ENCODE results near the gene THSD1. TPM values are rescaled to one million over a fixed set of nuclear protein-coding genes. Genes with fewer than 3 reads are reported as not detected.

THSD1 gene
- total RNA-seq, 4 donors from 2014 or later = 3.6 to 4.9 (median 4.5) TPM

- Histone ChIP-seq H3K9me3 (no peaks in the 10 kb centered on the region), H3K27ac (peak within 1 kb of the TSS; percentile 85 to 97 (median 91)), H3K36me3 (peaks cover 0 to 2% of the 10 kb centered on the region in 2 donors), H3K4me3 (peak within 1 kb of the TSS; percentile 69 to 88 (median 77)), H3K4me1 (peaks cover 25 to 28% of the 10 kb centered on the region in 2 donors), H3K27me3 (no peaks in the 10 kb centered on the region)
- in situ Hi-C loops (cut with MboI; ENCODE audit: low sequenced_read_pairs in 4 of 4) (loop anchor here in 2 of 4 donors (10.0 to 25.0 kb wide), 3 partner anchors 212 to 635 kb away; partner anchors contain the start of genes ALG11 (in 2 of the 2), ATP7B (in 2 of the 2), UTP14C (in 2 of the 2) and SUGT1 (in 1 of the 2)), intact Hi-C loops (cut with DNase I; ENCODE audit: low total_unique reads) (loop anchor here (1.0 to 10.0 kb wide), 6 partner anchors 202 to 995 kb away; partner anchors contain the start of genes ALG11, ATP7B, DHRS12 and INTS6)
- ATAC-seq (peak; percentile 82 to 86), DNase-seq (peak; percentile 87 to 93)
- TF ChIP-seq, protein P1, sequence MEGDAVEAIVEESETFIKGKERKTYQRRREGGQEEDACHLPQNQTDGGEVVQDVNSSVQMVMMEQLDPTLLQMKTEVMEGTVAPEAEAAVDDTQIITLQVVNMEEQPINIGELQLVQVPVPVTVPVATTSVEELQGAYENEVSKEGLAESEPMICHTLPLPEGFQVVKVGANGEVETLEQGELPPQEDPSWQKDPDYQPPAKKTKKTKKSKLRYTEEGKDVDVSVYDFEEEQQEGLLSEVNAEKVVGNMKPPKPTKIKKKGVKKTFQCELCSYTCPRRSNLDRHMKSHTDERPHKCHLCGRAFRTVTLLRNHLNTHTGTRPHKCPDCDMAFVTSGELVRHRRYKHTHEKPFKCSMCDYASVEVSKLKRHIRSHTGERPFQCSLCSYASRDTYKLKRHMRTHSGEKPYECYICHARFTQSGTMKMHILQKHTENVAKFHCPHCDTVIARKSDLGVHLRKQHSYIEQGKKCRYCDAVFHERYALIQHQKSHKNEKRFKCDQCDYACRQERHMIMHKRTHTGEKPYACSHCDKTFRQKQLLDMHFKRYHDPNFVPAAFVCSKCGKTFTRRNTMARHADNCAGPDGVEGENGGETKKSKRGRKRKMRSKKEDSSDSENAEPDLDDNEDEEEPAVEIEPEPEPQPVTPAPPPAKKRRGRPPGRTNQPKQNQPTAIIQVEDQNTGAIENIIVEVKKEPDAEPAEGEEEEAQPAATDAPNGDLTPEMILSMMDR (IDR thresholded peaks at IDR 0.05 in 4 of 5, conservative IDR thresholded peaks at IDR 0.05 in 1 of 5) = peak; percentile 97 to 100 (median 100)
- TF ChIP-seq POLR2A (IDR thresholded peaks at IDR 0.05) = peak; percentile 89 to 91
Measured at GRCh38 chr13:52450012-52450792, 44.2 kb upstream of the THSD1 start, which contains the start of gene VPS36. TSS of gene VPS36 (minus strand) at chr13:52450634. CDS start at chr13:52450594, 40 bp downstream.

DNA sequence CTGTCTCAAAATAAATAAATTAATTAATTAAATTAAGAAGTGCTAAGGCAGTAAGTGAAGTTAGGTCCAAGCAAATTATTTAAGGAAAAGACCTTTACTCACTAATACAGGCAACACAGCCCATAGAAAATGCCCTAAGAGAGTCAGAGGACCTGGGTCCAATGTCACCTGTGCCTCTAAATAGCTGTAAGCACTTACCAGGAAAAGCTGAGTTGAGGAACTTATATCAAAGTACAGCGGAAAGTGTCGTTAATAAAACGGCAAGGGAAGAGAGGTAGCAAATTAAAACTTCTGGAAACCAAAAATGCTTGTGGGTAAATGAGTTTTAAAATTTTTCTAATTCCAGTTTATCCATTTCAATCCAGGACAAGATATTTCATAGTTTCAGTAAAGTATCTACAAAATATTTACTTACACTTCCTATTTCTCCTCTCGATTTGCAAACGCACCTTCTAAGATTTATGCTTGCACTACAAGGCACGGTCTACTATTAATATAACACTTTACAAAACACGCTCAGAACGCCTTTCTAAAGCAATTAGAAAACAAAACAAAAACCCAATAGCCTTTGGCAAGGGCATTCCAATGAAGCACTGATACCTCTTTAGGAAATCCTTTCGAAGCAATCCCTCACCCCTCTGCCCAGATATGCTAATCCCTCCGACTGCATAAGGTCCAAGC lies 43.5 kb upstream of the THSD1 start:
- intact Hi-C loops (cut with DNase I; ENCODE audit: low total_unique reads) = loop anchor here (1.0 to 10.0 kb wide), 6 partner anchors 203 to 995 kb away; partner anchors contain the start of genes ALG11, ATP7B, DHRS12 and INTS6
- ATAC-seq = peak in 1 of 2 donors; percentile 1

GRCh38 chr13:52447815-52448552 lies 42.0 kb upstream of the THSD1 start:
- in situ Hi-C loops (cut with MboI; ENCODE audit: low sequenced_read_pairs in 4 of 4) (loop anchor here (10.0 to 25.0 kb wide), 6 partner anchors 103 to 636 kb away; partner anchors contain the start of genes SUGT1 (in 2 of the 4), ALG11 (in 1 of the 4), ATP7B (in 1 of the 4) and DHRS12 (in 1 of the 4)), intact Hi-C loops (cut with DNase I; ENCODE audit: low total_unique reads) (no loop called here)
- no peak for TF ChIP-seq POLR2A (IDR thresholded peaks at IDR 0.05)
- TF ChIP-seq, protein P1 (IDR thresholded peaks at IDR 0.05 in 4 of 5, conservative IDR thresholded peaks at IDR 0.05 in 1 of 5) = no peak
- Histone ChIP-seq H3K9me3 (no peaks in the 10 kb centered on the region), H3K4me3 (no peak overlapping the region), H3K4me1 (peaks cover 23 to 25% of the 10 kb centered on the region in 2 donors), H3K27ac (peak overlapping the region in 2 of 4 donors; percentile 85 to 94), H3K27me3 (no peaks in the 10 kb centered on the region), H3K36me3 (peaks cover 0 to 5% of the 10 kb centered on the region in 2 donors)
- DNase-seq (no peak), ATAC-seq (no peak)

More for the DNA sequence above, 43.5 kb upstream of the THSD1 start:
- DNase-seq = no peak
- in situ Hi-C loops (cut with MboI; ENCODE audit: low sequenced_read_pairs in 4 of 4) = loop anchor here (10.0 to 25.0 kb wide), 8 partner anchors 105 to 637 kb away; partner anchors contain the start of genes ALG11 (in 3 of the 4), ATP7B (in 3 of the 4), SUGT1 (in 3 of the 4) and UTP14C (in 3 of the 4)
- H3K27me3 ChIP-seq = no peaks in the 10 kb centered on the region
- peak overlapping the region; percentile 85 to 97 (median 91) for H3K27ac ChIP-seq
- H3K9me3 ChIP-seq = no peaks in the 10 kb centered on the region
- peaks cover 0 to 5% of the 10 kb centered on the region in 2 donors for H3K36me3 ChIP-seq
- TF ChIP-seq POLR2A (IDR thresholded peaks at IDR 0.05) = no peak
- TF ChIP-seq, protein P1 (IDR thresholded peaks at IDR 0.05 in 4 of 5, conservative IDR thresholded peaks at IDR 0.05 in 1 of 5) = no peak
- peaks cover 25 to 27% of the 10 kb centered on the region in 2 donors for H3K4me1 ChIP-seq
- peak overlapping the region; percentile 69 to 88 (median 77) for H3K4me3 ChIP-seq

DNA sequence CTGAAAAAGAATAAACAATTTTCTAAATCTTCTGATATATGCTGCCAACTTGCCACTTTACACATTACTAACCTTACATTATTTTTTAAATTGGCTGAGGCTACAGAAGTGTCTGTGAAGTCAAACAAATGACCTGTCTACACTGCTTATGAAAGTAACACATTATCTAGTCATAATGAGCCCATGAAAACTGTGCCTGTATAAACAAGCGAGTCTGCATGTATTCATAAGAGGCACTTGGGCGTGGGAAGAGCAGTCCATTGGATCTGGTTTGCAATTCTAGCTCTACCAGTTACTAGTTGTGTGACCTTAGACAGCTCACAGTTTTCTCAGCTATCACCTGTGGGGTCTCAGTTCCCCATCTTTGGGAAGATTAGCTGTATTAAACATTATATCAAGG lies 41.4 kb upstream of the THSD1 start:
- peak overlapping the region in 1 of 4 donors; percentile 25 for H3K27ac ChIP-seq
- in situ Hi-C loops (cut with MboI; ENCODE audit: low sequenced_read_pairs in 4 of 4) = loop anchor here (10.0 to 25.0 kb wide), 6 partner anchors 103 to 635 kb away; partner anchors contain the start of genes SUGT1 (in 2 of the 4), ALG11 (in 1 of the 4), ATP7B (in 1 of the 4) and DHRS12 (in 1 of the 4)
- ATAC-seq (no peak), DNase-seq (no peak)
- no peaks in the 10 kb centered on the region for H3K9me3 ChIP-seq
- no peaks in the 10 kb centered on the region for H3K27me3 ChIP-seq
- peaks cover 0 to 8% of the 10 kb centered on the region in 2 donors for H3K36me3 ChIP-seq
- peaks cover 23 to 25% of the 10 kb centered on the region in 2 donors for H3K4me1 ChIP-seq
- H3K4me3 ChIP-seq = no peak overlapping the region
- intact Hi-C loops (cut with DNase I; ENCODE audit: low total_unique reads) = no loop called here
- TF ChIP-seq, protein P1 (IDR thresholded peaks at IDR 0.05 in 4 of 5, conservative IDR thresholded peaks at IDR 0.05 in 1 of 5) = no peak
- TF ChIP-seq POLR2A (IDR thresholded peaks at IDR 0.05) = no peak
